Activated CD4-positive, CD25-positive, alpha-beta regulatory T cell treated with anti-CD3 and anti-CD28 coated beads, Interleukin-2, amount 50 U/mL, for 72 hours (primary cell): ENCODE data around the gene NRCAM.

Source experiments
- DNase-seq: peaks from one replicate; pipeline ENCODE4 v3.0.0; 2021

Gene NRCAM

DNA sequence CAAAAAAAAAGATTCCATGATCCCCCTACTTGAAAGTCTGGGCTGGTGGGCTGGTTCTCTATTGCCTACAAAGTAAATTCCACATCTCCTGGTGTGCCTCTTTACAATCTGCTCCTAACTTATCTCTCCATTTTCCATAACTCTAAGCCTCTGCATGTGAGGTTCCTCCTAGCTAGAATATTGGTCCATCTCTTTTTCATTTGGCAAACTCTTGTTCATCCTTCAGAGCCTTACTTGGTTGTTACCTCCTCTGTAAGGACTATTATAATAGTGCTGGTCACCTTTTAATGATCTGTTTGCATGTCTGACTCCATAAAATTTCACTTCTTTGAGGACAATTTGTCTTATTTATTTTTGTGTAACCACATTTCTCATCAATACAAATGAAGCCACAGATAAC lies 1.6 kb upstream of the NRCAM start:
- DNase-seq = no peak

DNA sequence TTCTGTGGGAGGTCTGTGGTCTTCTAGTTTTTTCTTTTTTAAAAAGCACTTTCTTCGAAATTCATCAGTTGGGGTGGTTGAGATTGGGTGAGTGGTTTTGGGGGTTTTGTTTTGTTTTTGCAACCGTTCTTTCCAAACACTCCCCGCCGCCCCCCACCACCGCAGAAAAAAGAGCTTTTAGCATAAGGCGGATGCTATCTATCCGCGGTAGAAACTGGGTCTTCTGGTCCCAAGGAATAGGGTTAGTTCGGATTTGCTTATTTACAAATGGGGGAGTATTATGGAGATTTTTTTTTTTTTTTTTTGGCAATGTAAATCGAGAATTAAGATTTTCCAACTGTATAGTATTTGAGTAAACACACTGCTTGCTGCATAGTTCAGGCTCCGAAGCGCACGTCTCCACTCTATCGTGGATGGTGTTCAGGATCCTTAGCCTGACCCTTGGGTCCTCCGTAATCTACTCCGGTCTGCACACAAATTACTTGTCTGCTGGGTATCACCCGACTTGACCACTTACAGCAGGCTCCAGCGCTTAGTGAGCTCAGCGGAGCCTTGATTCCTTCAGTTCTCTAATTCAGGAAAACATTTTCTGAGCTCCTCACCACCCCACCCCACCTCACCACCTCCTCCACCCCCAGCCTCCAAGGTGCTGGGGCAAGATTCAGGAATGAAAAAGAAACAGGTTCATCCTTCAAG lies 757 bp upstream of the NRCAM start:
- no peak for DNase-seq

DNA sequence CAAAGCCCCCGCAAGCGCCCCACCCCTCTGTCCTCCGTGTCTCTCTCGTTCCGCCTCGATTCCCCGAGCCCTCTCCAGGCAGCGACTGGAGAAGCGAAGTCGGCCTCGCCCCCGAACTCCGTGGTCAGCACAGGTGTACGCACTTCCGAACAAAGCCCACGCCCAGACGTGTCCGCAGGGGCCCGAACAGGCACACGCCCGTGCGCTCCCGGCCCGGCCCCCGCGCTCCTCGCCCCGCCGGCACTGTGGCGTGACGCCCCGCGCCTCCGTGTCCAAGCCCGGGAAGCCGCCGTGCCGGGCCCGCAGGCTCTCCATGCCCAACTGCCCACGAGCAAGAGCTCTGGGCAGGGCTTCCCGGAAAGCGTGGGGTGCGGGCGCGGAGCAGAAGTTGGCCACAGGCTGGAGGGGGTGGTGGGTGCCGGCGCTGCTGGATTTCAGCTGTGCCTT lies 662 bp downstream of the NRCAM start:
- no peak for DNase-seq

DNA sequence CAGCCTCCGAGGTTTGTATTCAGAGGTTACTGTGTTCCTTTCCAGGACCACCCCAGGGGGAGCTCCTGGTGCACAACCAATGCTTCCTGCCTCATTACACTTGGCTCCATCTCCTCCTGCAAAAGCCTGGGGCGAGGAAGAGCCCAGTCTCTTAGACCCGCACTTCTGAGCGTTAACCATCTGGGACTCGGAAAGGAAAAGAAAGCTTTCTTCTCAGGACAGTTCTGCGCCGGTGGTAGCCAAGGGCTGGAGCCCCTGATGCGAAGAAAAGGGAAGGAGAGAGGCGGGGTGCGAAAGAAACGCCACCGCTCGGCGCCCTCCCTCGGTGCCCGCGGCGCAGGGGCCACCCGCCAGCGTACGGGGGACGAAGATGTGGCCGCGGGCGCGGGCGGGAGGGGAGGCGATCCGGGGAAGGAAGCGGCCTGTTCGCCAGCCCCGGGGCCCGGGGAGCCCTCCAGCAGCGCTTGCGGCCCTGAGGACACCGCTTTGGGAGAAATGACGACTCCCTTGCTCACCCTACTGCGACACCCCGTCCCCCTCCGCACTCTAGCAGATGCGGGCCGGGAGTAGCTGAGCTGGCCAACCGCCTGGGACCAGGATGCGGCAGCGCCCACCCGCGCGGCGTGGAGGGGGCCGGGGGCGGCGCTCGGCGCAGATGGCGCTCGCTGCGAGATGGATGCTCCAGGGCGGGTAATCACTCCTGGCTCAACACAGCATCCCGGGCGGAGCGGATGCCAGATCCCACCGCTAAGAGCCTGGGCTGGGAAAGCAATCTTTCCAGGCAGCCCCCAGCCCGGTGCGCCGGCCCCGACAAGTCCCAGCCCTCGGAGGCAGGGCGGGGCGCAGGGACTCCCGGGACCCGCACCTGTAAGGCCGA lies 1.3 kb downstream of the NRCAM start:
- DNase-seq = no peak

DNA sequence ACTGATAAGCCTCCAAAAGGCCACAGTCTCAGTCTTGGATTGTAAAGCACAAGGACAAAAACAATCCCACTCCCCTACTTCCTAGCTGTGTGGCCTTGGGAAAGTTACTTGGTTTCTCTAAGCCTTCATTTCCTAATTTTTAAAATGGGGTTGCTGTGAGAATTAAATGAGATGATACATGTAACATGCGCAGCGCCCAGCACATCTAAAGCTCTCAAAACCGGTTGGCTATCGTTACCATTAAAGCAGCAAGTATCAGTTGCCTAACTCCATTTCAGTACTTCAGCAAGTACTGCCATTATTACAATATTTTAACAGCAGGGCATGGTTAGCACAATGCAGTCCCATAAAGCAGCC lies 1.9 kb downstream of the NRCAM start:
- DNase-seq = no peak

DNA sequence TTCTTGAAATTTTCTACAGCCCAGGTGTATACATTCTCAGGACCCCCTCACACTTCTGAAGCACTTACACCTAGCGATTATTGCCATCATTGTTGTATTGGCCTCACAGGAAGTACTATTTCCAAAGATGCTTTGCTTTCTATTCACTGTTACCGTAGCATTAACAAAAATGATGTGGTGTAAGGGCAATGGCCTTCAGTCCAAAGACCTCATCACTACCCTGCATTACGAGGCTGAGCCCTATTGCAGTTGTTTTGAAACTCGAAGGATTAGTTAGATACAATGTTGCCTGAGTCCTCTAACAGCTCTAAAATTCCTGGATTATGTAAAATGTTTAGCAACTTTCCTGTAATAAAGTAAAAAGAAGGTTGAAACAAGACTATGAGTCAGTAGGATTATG lies 2.9 kb downstream of the NRCAM start:
- DNase-seq = no peak

DNA sequence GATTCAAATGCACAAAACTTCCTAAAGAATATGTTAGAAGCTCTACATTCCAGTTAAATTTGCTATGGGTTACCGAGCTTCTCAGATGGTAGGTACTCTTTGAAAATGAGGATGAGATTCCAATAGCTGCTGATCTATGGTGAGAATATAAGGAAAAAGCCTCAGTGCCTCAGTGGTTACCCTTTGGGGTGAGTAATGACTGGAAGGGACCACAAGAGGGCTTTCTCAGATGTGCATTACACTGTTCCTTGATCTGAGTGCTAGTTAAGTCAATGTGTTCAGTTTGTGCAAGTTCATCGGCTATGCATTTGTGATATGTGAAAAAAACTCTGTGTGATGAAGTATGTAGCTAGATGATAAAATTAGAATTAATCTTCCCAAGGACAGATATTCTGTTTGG lies 3.5 kb downstream of the NRCAM start:
- DNase-seq = no peak

DNA sequence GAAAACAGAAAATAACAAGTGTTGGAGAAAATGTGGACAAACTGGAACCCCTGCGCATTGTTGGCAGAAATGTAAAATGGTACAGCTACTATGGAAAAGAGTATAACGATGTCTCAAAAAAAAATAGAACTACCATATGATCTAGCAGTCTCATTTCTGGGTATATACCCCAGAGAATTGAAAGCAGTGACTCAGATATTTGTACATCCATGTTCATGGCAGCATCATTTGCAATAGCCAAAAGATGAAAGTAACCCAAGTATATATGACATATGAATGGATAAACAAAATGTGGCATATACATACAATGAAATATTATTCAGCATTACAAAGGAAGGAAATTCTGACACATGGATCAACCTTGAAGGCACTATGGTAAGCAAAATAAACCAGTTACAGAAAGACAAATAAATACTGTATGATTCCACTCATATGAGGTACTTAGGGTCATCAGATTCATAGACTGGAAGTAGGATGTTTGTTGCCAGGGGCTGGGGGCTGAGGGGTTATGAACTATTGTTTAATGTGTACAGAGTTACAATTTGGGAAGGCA lies 4.9 kb downstream of the NRCAM start:
- DNase-seq = no peak

DNA sequence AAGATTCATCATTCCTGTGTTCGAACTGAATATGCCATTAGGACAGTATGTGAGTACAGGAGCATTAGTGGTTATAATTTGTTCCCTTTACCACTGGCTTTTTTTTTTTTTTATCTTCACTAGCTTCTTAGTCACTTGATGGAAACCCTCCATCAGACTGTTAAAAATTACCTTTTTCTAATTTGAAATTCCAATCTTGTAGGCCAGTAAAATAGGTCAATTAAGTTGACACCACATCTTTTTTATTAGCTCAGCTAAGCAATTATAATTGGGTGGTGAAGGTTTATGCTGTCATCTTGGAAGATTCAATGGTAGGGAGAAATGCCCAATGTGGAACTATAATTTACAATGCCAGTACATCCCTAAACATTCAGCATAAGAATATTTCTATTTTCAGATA lies 6.1 kb downstream of the NRCAM start:
- DNase-seq = no peak

DNA sequence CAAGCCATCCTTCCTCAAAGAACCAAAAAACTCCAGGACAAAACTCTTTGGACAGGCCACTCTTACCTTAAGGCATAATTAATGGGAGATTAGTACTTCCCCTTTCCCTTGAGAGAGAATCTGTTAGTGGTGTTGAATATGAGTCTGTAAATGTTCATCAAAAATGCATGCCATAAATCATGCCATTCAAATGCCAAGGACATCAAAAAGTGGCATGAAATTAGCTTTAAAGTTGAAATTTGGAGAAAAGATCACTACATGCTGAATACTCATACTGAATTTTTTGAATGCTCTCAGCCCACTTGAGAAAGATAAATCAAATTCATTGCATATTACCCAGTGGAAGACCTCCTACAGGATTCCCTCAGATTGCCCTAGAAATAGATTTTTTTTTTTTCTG lies 6.7 kb downstream of the NRCAM start:
- no peak for DNase-seq

DNA sequence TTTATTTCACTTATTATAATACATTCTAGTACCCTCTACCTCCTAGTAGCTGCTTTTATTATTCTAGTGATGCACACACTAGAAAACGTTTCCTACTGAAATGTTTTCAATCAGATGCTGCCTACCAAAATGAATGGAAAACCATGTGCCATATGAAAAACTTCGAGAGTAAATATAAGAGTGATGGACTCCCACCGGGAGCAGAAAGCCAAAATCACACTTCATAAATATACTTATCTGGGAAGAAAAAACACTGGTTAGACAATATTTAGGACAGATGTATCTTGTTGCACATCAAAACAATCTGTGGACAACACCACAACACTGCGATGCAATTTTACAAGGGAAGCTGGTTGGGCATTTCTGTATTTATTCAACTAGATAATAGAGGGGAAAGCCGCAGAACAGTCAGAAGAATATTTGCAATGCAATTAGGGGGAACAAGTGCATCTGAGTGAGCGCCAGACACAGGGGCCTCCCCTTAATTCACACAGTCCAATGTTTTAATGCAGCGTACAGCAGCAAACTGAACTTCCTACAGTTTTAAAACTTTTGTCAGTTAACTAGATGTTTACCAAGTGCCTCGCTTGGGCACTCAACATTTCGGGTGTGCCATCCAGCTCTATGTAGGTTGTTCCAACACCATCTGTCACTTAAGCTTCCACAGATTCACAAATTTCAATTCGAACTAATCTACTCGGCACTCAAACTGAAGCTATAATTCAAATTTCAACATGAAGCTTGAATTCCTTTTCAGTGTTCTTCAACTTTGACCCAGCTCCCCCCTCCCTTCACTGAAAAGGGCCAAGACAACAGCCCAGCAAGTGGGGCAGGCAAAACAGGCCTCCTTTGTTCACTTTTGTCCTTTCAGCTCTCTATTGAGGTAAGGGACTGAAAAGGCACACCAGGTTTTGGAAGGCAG lies 7.4 kb downstream of the NRCAM start:
- no peak for DNase-seq

DNA sequence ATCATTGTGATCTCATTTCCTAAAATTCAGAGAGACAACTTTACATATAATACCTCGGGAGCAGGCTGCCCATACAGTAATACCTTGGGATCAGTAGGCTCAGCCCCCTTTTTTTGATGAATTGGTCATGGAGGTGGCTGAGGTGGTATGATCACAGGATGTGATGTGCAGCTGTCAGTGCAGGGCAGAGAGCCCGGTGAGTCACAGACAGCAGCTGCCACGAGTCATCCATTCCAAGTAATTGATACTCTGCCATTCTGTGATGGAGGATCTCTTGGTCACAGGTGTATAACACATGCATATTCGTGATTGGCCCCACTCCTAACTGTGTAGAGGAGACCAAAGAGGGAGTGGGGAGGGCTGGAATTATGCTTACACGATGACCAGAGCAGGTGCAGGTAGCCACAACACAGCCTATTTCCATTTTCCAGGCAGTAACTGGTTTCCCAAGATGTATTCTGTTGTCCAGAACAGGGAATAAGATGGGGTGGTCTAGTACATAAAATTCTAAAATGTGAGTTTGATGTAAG lies 14.1 kb downstream of the NRCAM start:
- no peak for DNase-seq

DNA sequence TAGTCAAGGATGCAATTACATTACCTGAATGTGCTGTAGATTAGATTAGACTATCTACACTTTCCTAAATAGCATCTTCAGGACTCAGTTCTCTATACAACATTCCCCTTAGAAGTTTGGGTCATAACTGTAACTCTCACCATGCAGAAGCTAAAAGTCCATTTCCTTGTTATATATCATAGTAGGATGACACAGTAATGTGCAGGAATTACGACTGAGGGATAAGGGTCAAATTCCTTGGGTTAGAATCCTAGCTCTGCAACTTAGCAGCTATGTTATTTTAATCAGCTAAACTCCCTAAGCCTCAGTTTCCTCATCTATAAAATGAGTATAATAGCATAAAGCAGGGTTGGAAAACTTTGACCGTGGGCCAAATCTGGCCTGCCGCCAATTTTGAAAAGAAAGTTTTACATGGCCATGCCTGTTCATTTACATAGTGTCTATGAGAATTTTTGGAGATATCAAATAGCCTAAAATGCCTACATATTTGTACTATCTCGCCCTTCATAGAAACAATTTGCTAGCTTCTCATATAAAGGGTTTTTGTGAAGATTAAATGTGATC lies 14.8 kb downstream of the NRCAM start:
- no peak for DNase-seq

DNA sequence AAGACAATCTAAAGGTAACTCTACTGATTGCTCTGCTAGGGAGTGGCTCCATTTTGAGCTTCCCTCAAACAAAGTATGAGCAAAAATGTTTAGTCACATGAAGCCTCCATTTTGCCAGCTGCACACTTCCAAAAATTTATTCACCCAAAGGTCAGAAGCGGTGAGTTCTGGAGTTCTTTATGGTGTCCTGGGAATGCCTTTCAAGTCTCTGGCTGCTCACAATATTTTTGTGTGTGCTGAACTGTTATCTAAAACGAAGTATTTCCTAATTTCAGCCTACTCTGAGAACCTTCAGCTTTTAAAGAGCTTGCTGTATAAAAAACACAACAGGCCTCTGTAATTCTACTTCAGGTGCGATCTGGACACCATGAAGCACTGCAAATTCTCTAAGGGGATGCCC lies 15.6 kb downstream of the NRCAM start:
- no peak for DNase-seq

DNA sequence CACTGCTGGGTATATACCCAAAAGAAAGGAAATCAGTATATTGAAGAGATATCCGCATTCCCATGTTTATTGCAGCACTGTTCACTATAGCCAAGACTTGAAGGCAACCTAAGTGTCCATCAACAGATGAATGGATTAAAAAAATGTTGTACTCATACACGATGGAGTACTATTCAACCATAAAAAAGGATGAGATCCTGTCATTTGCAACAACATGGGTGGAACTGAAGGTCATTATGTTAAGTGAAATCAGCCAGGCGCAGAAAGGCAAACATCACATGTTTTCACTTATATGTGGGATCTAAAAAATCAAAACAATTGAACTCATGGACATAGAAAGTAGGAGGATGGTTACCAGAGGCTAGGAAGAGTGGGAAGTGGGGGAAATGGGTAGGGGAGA lies 19.3 kb downstream of the NRCAM start:
- no peak for DNase-seq

DNA sequence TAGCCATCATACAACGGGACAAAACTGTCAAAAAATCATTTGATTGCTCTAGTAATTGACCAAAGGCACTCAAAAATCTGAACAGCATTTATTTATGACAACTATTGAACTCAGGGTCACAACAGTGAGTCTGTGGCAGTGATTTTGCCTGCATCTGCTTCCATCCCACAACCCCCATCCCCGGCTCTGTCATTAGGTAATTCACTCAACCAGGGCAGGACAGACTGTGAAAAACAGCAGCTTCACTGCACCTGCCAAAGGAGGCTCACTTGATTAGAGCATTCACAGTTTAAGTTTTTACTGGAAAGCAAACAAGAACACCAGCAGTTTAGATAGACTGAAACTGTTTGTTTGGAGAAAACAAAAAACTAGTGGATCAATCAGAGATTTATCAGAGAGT lies 22.2 kb downstream of the NRCAM start:
- no peak for DNase-seq

DNA sequence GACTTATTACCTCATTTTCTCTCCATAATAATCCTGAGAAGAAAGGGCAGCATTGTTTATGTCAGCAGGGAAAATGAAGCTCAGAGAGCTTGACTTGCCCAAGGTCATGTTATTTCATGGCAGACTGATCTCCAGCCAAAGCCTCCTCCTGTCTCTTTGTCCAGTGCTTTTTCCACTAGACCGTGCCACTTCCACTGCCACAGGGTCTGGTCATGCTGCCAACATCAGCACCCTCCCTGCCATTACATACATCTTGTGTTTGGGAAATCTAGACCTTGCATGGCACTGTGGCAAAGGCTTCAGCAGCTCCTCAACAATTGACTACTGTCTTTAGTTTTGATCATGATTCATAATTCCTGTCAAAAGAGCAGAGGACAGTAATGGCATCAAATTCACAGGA lies 25.1 kb downstream of the NRCAM start:
- DNase-seq = no peak

DNA sequence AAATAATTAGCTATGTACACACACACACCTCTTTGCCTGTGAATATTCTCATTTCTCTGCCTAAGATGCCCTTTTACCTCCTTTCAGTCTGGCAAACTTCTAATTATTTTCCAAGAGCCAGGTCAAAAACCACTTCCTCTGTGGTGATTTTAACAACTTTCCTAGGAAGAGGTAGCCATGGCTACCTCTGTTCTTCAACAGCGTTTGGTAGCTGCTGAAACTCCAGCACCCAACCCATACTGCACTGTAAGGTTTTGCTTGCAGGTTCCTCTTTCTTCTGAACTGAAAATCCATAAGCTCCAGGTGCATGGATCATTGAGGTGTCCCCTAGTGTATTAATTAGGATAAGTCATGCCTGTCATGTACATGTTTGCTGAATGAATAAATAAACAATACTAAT lies 25.6 kb downstream of the NRCAM start:
- no peak for DNase-seq

DNA sequence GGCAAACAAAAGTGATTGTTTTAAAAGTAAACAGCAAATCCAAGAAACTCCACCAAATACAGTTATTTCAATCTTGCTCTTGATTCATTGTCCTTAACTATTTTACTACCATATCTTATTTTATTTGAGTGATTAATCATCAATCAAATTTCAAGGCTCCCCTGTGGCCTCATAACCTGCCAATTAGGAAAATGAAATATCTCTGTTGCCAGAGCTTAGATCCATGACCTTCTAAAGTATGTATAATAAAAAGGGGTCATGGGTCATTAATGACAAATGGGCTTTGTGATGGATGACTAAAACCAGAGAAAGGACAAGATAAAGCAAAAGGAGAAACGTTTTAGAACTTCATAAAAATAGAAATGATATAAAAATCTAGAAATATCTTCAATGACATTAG lies 28.5 kb downstream of the NRCAM start:
- no peak for DNase-seq

DNA sequence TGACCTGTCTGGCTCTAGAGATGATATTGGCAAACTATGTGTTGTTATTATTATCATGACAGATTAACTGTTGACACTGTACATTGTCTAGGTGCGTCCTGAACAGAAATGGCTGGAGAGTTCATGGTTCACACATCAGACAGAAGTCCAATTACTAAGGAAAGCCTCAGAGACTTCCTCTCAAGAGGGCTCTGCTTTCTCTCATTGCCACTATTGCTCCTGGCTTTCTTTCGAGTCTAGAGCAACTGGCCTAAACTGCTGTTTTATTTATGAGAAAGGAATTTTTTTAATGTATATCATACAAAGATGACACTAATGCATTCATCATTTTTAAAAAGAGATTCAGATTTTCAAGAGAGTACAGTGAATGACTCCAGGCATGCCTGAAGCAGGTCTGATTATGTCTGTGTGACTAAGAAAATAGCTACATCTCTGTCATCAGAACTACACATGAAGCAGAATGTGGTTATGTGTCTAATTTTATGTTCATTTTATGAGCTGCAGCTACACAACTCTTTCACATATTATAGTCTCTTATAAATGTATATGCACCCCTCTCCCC lies 30.4 kb downstream of the NRCAM start:
- no peak for DNase-seq

DNA sequence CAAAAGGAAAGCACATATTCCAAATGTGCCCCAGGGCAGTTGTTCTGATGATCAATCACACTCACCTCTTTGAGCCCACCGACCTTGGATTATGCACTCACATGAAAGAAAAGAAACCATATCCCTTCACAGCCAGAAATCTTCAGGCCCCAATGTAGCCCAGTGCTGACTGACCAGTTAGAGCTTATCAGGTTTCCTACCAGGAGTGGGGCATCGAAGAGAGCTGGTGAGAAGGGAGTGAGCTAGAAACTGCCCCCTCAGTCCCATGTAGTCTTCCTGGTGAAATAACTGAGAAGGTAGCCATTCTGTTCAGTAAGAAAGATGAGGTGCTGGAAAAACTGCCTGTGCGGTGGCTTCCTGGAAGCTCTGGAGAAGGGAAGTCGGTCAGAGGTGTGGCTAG lies 32.2 kb downstream of the NRCAM start:
- DNase-seq = no peak
